Trophoblast cell (in vitro differentiated cells and primary cell): Measurements from ENCODE around the gene DLGAP4.
A peak's percentile ranks its signal among the peaks of the same experiment; 100 is the strongest.

ENCODE experiments used
- DNase-seq, 2 donors: peaks; one replicate each; pipeline ENCODE4 v3.0.0-alpha.2; 2016
- H2AFZ ChIP-seq: 2 replicates; pipeline ENCODE4 v1.6.1; 2013; ENCODE audit warnings: low read length, moderate library complexity, mild to moderate bottlenecking; ENCODE audit not compliant: insufficient read depth, poor library complexity
- H2AK5ac ChIP-seq: 2 replicates; pipeline ENCODE4 v1.6.1; 2013; ENCODE audit warnings: mild to moderate bottlenecking, low read length
- H2BK120ac ChIP-seq: 2 replicates; pipeline ENCODE4 v1.6.1; 2013; ENCODE audit warnings: low read length, mild to moderate bottlenecking, moderate library complexity; ENCODE audit not compliant: insufficient read depth, poor library complexity
- H2BK12ac ChIP-seq: 2 replicates; pipeline ENCODE4 v1.6.1; 2013; ENCODE audit warnings: mild to moderate bottlenecking, low read length, moderate library complexity
- H2BK5ac ChIP-seq: 2 replicates; pipeline ENCODE4 v1.6.1; 2013; ENCODE audit warnings: low read length, low read depth, moderate library complexity, mild to moderate bottlenecking; ENCODE audit not compliant: poor library complexity
- H3K14ac ChIP-seq: 2 replicates; pipeline ENCODE4 v1.6.1; 2013; ENCODE audit warnings: mild to moderate bottlenecking, low read length
- H3K18ac ChIP-seq: 2 replicates; pipeline ENCODE4 v1.6.1; 2013; ENCODE audit warnings: mild to moderate bottlenecking, low read length
- H3K23ac ChIP-seq: 2 replicates; pipeline ENCODE4 v1.6.1; 2013; ENCODE audit warnings: low read length
- H3K27ac ChIP-seq: 2 replicates; pipeline ENCODE4 v1.5.1; 2013; ENCODE audit warnings: low read depth, mild to moderate bottlenecking, inconsistent platforms, low read length, moderate library complexity
- H3K27me3 ChIP-seq: 2 replicates; pipeline ENCODE4 v1.6.1; 2013; ENCODE audit warnings: inconsistent platforms, mild to moderate bottlenecking, low read length, moderate library complexity; ENCODE audit not compliant: insufficient read depth
- H3K36me3 ChIP-seq, 2 experiments: 1 replicate in 1 of 2; 2 replicates in 1 of 2; pipeline ENCODE4 v1.6.1; 2013; ENCODE audit warnings: low read length in 2 of 2, mild to moderate bottlenecking in 2 of 2, moderate library complexity in 1 of 2; ENCODE audit not compliant: insufficient read depth in 2 of 2, control insufficient read depth in 1 of 2
- H3K4ac ChIP-seq: 2 replicates; pipeline ENCODE4 v1.6.1; 2013; ENCODE audit warnings: low read depth, mild to moderate bottlenecking, low read length, moderate library complexity
- H3K4me1 ChIP-seq, 2 experiments: 1 replicate in 1 of 2; 2 replicates in 1 of 2; pipeline ENCODE4 v1.6.1; 2013; ENCODE audit warnings: low read length in 2 of 2, mild to moderate bottlenecking in 2 of 2, moderate library complexity in 1 of 2; ENCODE audit not compliant: insufficient read depth in 2 of 2, control insufficient read depth in 1 of 2
- H3K4me2 ChIP-seq: 2 replicates; pipeline ENCODE4 v1.6.1; 2013; ENCODE audit warnings: inconsistent platforms, mild to moderate bottlenecking, low read length, moderate library complexity
- H3K4me3 ChIP-seq: 2 replicates; pipeline ENCODE4 v1.5.1; 2013; ENCODE audit warnings: mild to moderate bottlenecking, low read depth, low read length, inconsistent platforms
- H3K79me1 ChIP-seq: one replicate; pipeline ENCODE4 v1.6.1; 2013; ENCODE audit warnings: low read length
- H3K79me2 ChIP-seq: 2 replicates; pipeline ENCODE4 v1.6.1; 2013; ENCODE audit warnings: low read length, mild to moderate bottlenecking; ENCODE audit not compliant: control insufficient read depth, insufficient read depth, poor library complexity
- H3K9ac ChIP-seq: 2 replicates; pipeline ENCODE4 v1.6.1; 2013; ENCODE audit warnings: mild to moderate bottlenecking, low read length
- H3K9me3 ChIP-seq: 2 replicates; pipeline ENCODE4 v1.6.1; 2013; ENCODE audit warnings: low read depth, mild to moderate bottlenecking, control low read depth, inconsistent platforms, low read length; ENCODE audit not compliant: insufficient read depth
- H4K12ac ChIP-seq: 2 replicates; pipeline ENCODE4 v1.6.1; 2013; ENCODE audit warnings: low read depth, mild to moderate bottlenecking, low read length, moderate library complexity
- H4K8ac ChIP-seq: 2 replicates; pipeline ENCODE4 v1.6.1; 2013; ENCODE audit warnings: low read depth, mild to moderate bottlenecking, low read length, moderate library complexity
- H4K91ac ChIP-seq: one replicate; pipeline ENCODE4 v1.6.1; 2013; ENCODE audit warnings: low read depth, mild to moderate bottlenecking, low read length, moderate library complexity
- WGBS: extraction: QIAGEN DNeasy Blood & Tissue Kit; methylation state at CpG from one replicate; pipeline ENCODE4 v1.1.7; 2013; ENCODE audit warnings: missing lambda C conversion rate; ENCODE audit not compliant: insufficient read length, insufficient coverage; ENCODE audit errors: extremely low coverage; 5-methylcytosine and 5-hydroxymethylcytosine counted together

The DLGAP4 gene

GRCh38 chr20:36467076-36467999 is 161.2 kb downstream of the DLGAP4 start:
- no peak overlapping the region for H4K12ac ChIP-seq
- WGBS = no CpG with 5 or more reads among the region's 8 CpGs

GRCh38 chr20:36468149-36469000 is 162.2 kb downstream of the DLGAP4 start:
- Histone ChIP-seq H3K4ac (peak overlapping the region; percentile 84), H3K79me2 (peaks cover 33% of the 10 kb centered on the region), H2AK5ac (no peak overlapping the region), H3K79me1 (peaks cover 20% of the 10 kb centered on the region), H3K27me3 (no peaks in the 10 kb centered on the region), H2BK12ac (no peak overlapping the region), H4K91ac (no peak overlapping the region), H2BK120ac (no peak overlapping the region), H2BK5ac (no peak overlapping the region), H3K4me3 (no peak overlapping the region), H4K8ac (no peak overlapping the region), H3K9ac (no peak overlapping the region), H3K4me1 (peaks cover 50 to 62% of the 10 kb centered on the region in 2 experiments), H3K27ac (no peak overlapping the region), H3K18ac (peak overlapping the region; percentile 31), H2AFZ (no peak overlapping the region), H3K14ac (peak overlapping the region; percentile 12), H3K23ac (no peak overlapping the region), H3K36me3 (peaks cover 10 to 15% of the 10 kb centered on the region in 2 experiments), H3K4me2 (no peak overlapping the region), H4K12ac (no peak overlapping the region), H3K9me3 (no peaks in the 10 kb centered on the region)
- DNase-seq = no peak
- no CpG with 5 or more reads among the region's 10 CpGs for WGBS

More at GRCh38 chr20:36467076-36467999, 161.2 kb downstream of the DLGAP4 start:
- Histone ChIP-seq H3K4me3 (no peak overlapping the region), H3K79me1 (peaks cover 25% of the 10 kb centered on the region), H4K8ac (peak overlapping the region; percentile 8), H2BK5ac (no peak overlapping the region), H2AK5ac (no peak overlapping the region), H3K4ac (peak overlapping the region; percentile 84), H2AFZ (peak overlapping the region; percentile 46), H3K4me2 (peak overlapping the region; percentile 29), H3K4me1 (peaks cover 43 to 62% of the 10 kb centered on the region in 2 experiments), H3K36me3 (peaks cover 10 to 15% of the 10 kb centered on the region in 2 experiments), H3K23ac (no peak overlapping the region), H3K14ac (no peak overlapping the region), H3K79me2 (peaks cover 41% of the 10 kb centered on the region), H3K27me3 (no peaks in the 10 kb centered on the region), H3K9me3 (no peaks in the 10 kb centered on the region), H2BK120ac (peak overlapping the region; percentile 33), H2BK12ac (peak overlapping the region; percentile 20), H3K27ac (peak overlapping the region; percentile 93), H4K91ac (peak overlapping the region; percentile 29), H3K18ac (peak overlapping the region; percentile 31), H3K9ac (no peak overlapping the region)
- no peak for DNase-seq

GRCh38 chr20:36469973-36470372 is 163.8 kb downstream of the DLGAP4 start:
- Histone ChIP-seq H3K27ac (no peak overlapping the region), H2BK12ac (no peak overlapping the region), H2BK120ac (no peak overlapping the region), H3K23ac (no peak overlapping the region), H3K4ac (peak overlapping the region; percentile 93), H2AFZ (no peak overlapping the region), H3K9ac (no peak overlapping the region), H2BK5ac (no peak overlapping the region), H3K14ac (no peak overlapping the region), H3K27me3 (no peaks in the 10 kb centered on the region), H3K9me3 (no peaks in the 10 kb centered on the region), H3K18ac (no peak overlapping the region), H3K79me1 (peaks cover 20% of the 10 kb centered on the region), H2AK5ac (no peak overlapping the region), H3K4me3 (no peak overlapping the region), H3K4me1 (peaks cover 46 to 57% of the 10 kb centered on the region in 2 experiments), H4K12ac (no peak overlapping the region), H4K8ac (no peak overlapping the region), H3K36me3 (peaks cover 14 to 23% of the 10 kb centered on the region in 2 experiments), H3K4me2 (no peak overlapping the region), H4K91ac (no peak overlapping the region), H3K79me2 (peaks cover 36% of the 10 kb centered on the region)
- WGBS = no CpG with 5 or more reads among the region's 2 CpGs
- no peak for DNase-seq

GRCh38 chr20:36471885-36472636 is 165.9 kb downstream of the DLGAP4 start:
- H4K12ac ChIP-seq = no peak overlapping the region
- no peak overlapping the region for H3K9ac ChIP-seq
- no peak overlapping the region for H2BK12ac ChIP-seq
- H3K4me2 ChIP-seq = peak overlapping the region; percentile 11
- peaks cover 32% of the 10 kb centered on the region for H3K79me2 ChIP-seq
- H3K27me3 ChIP-seq = no peaks in the 10 kb centered on the region
- H4K8ac ChIP-seq = no peak overlapping the region
- H3K4me1 ChIP-seq = peaks cover 32 to 39% of the 10 kb centered on the region in 2 experiments
- H3K4me3 ChIP-seq = no peak overlapping the region
- WGBS = no CpG with 5 or more reads among the region's 9 CpGs
- H3K36me3 ChIP-seq = peaks cover 17 to 23% of the 10 kb centered on the region in 2 experiments
- no peak overlapping the region for H2BK120ac ChIP-seq
- no peak overlapping the region for H2AK5ac ChIP-seq
- no peak overlapping the region for H4K91ac ChIP-seq
- no peak overlapping the region for H3K23ac ChIP-seq
- H2AFZ ChIP-seq = no peak overlapping the region
- H3K79me1 ChIP-seq = peaks cover 10% of the 10 kb centered on the region
- no peak overlapping the region for H3K14ac ChIP-seq
- no peaks in the 10 kb centered on the region for H3K9me3 ChIP-seq
- no peak overlapping the region for H2BK5ac ChIP-seq
- DNase-seq = no peak
- H3K4ac ChIP-seq = peak overlapping the region; percentile 24
- H3K18ac ChIP-seq = no peak overlapping the region
- peak overlapping the region; percentile 72 for H3K27ac ChIP-seq
